HG03196 (cell line): Measurements from ENCODE around the gene MYO9A.
"Not testable (repeated sequence)": the region's sequence is repeated elsewhere in the genome, so short reads cannot be mapped to it uniquely, and the experiment has no call there.

ENCODE experiments used
- ATAC-seq: cut with Tn5 transposase; IDR thresholded peaks from one replicate; pipeline ENCODE4 v1.9.1; 2021; ENCODE audit not compliant: unreplicated experiment

MYO9A gene

DNA sequence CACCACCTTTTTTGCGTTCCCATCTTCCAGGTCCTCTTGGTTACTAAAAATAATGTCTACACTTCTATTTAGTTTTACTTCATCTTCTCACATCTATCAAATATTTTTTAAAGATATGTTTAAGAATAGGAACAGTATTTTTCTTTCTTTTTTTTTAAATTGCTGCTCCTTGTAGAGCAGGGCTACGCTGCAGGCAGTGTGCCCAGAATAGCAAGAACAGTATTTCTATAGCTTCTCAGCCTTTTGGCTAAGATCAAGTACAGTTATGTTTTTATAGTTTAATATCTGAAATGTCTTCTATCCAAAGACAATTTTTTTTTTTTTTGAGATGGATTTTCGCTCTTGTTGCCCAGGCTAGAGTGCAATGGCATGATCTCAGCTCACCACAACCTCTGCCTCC is 73.0 kb downstream of the MYO9A start:
- no peak for ATAC-seq

GRCh38 chr15:72042865-72043264 is 75.1 kb downstream of the MYO9A start:
- ATAC-seq: no peak

DNA sequence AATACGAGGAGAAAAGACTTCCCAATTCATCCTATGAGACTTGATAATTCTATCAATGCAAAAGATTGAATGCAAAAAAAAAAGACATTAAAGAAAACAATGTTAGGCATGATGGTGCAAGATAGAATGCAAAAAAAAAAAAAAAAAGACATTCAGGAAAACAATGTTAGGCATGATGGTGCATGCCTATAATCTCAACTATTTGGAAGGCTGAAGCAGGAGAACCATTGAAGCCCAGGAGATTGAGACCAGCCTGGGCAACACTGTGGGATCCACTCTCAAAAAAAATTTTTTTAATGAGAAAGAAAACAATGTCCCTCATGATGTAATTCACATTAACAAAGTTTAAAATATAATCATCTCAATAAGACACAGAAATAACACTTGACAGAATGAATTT is 75.9 kb downstream of the MYO9A start:
- ATAC-seq: no peak

- ATAC-seq: no peak
Measured at GRCh38 chr15:72037321-72037720, 80.6 kb downstream of the MYO9A start.

GRCh38 chr15:72034859-72035650 is 82.9 kb downstream of the MYO9A start:
- ATAC-seq: no peak

GRCh38 chr15:72034351-72034750 is 83.6 kb downstream of the MYO9A start:
- no peak for ATAC-seq

DNA sequence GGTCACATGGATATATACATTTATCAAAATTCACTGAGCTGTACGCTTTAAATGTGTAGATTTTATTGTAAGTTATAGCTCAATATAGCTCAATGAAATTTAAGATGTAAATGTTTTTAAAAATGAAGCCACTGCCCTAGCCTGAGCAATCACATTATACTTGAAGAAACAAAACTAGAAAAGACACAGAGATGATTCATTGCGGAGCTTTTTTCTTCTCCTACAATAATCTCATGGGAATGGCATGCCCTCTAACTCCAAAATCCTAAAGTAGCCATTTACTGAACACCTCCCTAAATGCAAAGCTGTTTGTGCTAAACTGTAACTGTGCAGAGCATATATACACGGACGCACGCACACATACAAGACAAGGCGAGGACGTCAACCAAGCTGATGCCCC is 84.2 kb downstream of the MYO9A start:
- no peak for ATAC-seq

DNA sequence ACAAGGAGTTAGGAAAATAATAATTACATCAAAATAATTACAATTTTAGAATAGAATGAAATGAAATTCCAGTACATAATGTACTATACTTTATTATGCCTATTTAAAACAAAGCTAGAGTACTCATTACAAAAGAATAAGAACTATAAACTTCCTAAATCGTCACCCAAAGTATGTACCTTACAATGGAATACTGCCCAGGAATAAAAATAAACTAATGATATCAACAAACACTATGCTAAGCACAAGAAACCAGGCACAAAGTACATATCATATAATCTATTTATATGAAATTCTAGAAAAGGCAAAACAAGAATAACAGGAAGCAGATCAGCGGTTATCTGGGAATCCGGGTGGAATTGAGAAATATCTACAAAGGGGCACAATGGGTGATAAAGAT is 84.7 kb downstream of the MYO9A start:
- no peak for ATAC-seq

GRCh38 chr15:72021604-72022003 is 96.3 kb downstream of the MYO9A start:
- no peak for ATAC-seq

GRCh38 chr15:72020799-72021198 is 97.2 kb downstream of the MYO9A start:
- ATAC-seq: no peak

DNA sequence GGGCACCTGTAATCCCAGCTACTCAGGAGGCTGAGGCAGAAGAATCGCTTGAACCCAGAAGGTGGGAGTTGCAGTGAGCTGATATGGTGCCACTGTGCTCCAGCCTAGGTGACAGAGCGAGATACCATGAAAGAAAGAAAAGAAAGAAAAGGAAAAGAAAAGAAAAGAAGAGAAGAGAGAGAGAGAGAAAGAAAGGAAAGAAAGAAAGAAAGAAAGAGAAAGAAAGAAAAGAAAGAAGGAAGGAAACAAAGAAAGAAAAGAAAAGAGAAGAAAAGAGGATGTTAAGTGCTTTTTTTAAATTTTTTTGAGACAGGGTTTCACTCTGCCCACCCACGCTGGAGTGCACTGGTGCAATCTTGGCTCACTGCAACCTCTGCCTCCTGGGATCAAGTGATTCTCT is 103.4 kb downstream of the MYO9A start:
- ATAC-seq: not testable (repeated sequence)

DNA sequence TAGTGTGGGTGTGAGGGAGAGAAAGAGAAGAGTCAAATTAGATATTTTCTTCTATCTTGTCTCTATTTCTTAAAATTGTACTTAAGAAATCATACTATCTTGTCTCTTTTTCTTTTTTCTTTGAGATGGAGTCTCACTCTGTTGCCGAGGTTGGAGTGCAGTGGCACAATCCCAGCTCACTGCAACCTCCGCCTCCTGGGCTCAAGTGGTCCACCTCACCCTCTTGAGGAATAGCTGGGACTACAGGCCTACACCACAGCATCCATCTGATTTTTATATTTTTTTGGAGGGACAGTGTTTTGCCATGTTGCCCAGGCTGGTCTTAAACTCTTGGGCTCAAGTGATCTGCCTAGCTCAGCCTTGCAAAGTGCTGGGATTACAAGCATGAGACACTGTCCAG is 104.2 kb downstream of the MYO9A start:
- ATAC-seq: no peak

DNA sequence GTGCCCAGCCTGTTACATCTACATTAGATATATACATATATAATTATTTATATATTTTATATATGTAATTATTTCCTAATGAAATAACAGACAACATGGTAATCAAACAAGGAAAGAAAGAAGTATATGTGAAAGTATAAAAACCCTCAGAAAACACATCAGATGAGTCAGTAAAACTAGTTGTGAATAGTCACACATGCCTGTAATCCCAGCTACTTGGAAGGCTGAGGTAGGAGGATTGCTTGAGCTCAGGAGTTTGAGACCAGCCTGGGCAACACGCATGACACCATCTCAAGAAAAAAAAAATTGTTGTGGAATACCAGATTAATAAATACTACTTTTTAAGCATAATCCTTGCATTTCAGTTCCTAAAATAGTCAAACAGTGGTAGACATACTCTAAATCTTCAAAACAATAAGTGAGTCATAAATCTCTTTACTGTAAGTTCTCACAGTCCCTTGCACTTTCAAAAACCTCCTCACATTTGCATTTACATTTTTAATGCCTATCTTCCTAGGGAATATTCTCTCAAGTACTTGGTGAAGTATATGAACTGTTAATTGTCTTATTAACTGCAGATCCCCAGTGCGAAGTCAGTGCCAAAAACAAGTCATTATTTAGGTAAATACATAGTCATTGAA is 106.5 kb downstream of the MYO9A start:
- no peak for ATAC-seq

- ATAC-seq: peak; percentile 66
Measured at GRCh38 chr15:72009222-72009621, 108.7 kb downstream of the MYO9A start.

GRCh38 chr15:72006382-72006781 is 111.6 kb downstream of the MYO9A start:
- ATAC-seq: no peak

GRCh38 chr15:72005483-72005882 is 112.5 kb downstream of the MYO9A start:
- ATAC-seq: no peak

- ATAC-seq: no peak
Measured at GRCh38 chr15:71999807-72000206, 118.1 kb downstream of the MYO9A start.

- ATAC-seq: not testable (repeated sequence)
Measured at GRCh38 chr15:71998717-71999116, 119.2 kb downstream of the MYO9A start.

- ATAC-seq: no peak
Measured at GRCh38 chr15:71997691-71998090, 120.3 kb downstream of the MYO9A start.

GRCh38 chr15:71975816-71976150 is 142.2 kb downstream of the MYO9A start:
- no peak for ATAC-seq

GRCh38 chr15:71974211-71974610 is 143.7 kb downstream of the MYO9A start:
- ATAC-seq: no peak

DNA sequence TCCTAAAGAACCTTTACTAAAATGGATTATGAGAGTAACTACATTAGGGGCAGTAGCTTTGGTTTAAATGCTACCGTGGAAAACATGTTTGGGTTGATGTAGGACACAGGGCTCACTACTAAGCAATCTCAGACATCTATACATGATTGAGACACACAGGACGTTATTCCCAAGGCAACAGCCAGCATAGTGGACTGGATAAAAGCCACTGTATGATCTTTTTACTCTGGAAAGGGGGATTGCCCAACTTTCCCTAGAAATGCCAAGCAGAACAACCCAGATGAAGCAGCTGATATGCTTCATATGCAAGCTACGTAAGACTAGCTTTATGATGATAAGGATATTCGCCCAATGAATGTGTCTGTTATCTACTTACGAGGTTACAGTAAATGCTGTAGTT is 144.6 kb downstream of the MYO9A start:
- ATAC-seq: no peak

- ATAC-seq: no peak
Measured at GRCh38 chr15:71971905-71972304, 146.0 kb downstream of the MYO9A start.
